D721Med (cell line): ENCODE results near the gene FOXC1.

Source experiments
- DNase-seq: peaks from one replicate; pipeline ENCODE4 v3.0.0; 2011; ENCODE audit warnings: low spot score; ENCODE audit not compliant: insufficient read length
- FAIRE-seq: peaks from 2 replicates; lab custom pipeline; 2011; peaks lifted over from hg19 to GRCh38; lab: Jason Lieb, UNC
- TF ChIP-seq, protein P1 (sequence below): IDR thresholded peaks from 2 replicates; pipeline ENCODE4 v1.5.1; 2012; ENCODE audit warnings: mild to moderate bottlenecking, control low read depth; ENCODE audit not compliant: insufficient read depth; ENCODE audit errors: missing control alignments

Gene FOXC1

DNA sequence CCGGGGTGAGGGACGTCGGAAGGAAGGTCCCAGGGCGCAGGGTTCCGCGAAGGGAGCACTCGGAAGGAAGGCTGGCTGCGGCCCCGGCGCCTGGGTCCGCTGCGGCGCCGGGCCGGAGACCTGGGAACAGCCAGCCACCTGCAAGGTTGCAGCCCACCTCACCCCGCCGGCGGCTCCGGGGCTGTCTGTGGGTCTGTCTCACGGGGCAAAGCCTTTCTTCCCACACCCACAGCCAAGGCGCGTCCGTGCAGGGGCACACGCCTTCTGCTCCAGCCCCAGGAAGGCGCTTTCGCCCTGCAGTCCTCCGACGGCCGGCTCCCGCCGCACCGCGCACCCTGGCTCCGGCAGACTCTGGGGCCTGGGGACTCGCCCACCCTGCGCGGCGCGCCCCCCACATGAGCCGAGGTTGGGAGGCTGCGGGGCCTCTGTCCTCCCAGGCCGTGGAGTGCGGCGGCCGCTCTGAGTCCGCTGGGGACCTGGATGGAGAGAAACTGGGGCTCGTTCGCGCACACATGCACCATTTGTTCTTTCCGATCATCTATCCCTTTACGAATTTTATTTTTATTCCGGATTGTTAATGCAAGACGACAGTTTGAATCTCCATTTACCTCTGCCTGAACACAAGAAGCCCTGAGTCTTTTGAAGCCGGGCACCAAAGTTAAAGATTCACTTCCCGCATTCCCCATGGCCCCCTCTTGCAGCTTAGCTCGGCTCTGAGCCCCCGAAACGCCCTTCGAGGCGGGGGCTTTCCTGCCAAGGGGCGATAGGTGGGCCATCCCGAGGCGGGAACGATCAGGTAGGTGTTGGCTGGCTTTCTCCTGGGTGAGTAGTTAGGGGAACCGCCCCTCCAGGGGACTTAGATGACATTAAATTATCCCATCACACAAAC lies 4.5 kb upstream of the FOXC1 start:
- TF ChIP-seq, protein P1, sequence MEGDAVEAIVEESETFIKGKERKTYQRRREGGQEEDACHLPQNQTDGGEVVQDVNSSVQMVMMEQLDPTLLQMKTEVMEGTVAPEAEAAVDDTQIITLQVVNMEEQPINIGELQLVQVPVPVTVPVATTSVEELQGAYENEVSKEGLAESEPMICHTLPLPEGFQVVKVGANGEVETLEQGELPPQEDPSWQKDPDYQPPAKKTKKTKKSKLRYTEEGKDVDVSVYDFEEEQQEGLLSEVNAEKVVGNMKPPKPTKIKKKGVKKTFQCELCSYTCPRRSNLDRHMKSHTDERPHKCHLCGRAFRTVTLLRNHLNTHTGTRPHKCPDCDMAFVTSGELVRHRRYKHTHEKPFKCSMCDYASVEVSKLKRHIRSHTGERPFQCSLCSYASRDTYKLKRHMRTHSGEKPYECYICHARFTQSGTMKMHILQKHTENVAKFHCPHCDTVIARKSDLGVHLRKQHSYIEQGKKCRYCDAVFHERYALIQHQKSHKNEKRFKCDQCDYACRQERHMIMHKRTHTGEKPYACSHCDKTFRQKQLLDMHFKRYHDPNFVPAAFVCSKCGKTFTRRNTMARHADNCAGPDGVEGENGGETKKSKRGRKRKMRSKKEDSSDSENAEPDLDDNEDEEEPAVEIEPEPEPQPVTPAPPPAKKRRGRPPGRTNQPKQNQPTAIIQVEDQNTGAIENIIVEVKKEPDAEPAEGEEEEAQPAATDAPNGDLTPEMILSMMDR, result no peak
- no peak for FAIRE-seq
- DNase-seq, result no peak

- FAIRE-seq, result no peak
- no peak for DNase-seq
Measured at GRCh38 chr6:1605893-1606779, 3.6 kb upstream of the FOXC1 start.

GRCh38 chr6:1606780-1607515 lies 2.8 kb upstream of the FOXC1 start:
- FAIRE-seq (no peak), DNase-seq (no peak)
- TF ChIP-seq, protein P1, result no peak

More at GRCh38 chr6:1605893-1606779, 3.6 kb upstream of the FOXC1 start:
- TF ChIP-seq, protein P1, result no peak

- FAIRE-seq (no peak), DNase-seq (no peak)
- TF ChIP-seq, protein P1, result no peak
Measured at GRCh38 chr6:1607516-1608221, 2.0 kb upstream of the FOXC1 start.

DNA sequence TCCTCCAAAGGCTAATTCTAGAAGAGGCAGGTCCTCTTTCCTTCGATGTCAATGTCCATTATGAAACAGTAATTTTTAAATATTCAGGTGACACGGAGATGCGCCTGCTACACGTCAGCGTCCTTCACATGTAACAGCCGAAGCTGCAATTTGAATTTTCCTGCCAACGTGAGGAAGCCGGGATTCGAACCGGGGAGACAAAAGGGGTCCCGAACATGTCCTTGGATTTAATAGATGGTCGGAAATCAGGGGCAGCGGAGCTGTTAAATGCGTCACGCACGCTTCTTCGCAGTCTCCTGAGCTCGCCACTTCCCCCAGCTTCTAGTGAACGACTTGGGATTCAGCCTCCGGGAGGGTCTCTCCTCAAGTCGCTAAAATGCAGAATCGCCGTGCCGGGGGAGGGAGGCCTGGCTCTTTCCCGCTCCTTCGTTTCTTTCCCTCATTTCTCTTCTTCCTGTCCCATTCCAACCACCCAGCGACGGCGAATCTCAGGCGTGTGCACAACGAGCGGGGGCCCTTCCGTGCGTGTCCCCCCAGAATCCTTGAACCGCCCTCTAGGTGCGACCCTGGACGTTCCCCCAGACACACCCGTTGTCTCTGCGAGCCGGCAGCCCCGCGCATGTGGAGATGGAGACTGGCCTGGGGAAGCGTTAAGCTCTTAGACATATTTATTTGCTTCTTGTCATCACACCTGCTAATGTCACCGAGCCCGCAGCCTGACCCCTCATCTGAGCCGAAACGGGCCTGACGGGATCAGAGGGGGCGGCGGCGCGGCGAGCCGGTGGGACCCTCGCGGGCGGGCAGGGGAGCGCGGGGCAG lies 1.3 kb upstream of the FOXC1 start:
- TF ChIP-seq, protein P1, result no peak
- FAIRE-seq (no peak), DNase-seq (no peak)
